Skeletal muscle tissue (tissue), 4 donors: ENCODE measurements around the gene AGAP3. TPM values are rescaled to one million over a fixed set of nuclear protein-coding genes. Genes with fewer than 3 reads are reported as not detected.

Experiments used
- H3K27ac ChIP-seq: one replicate; pipeline ENCODE4 v1.7.0; 2013; ENCODE audit warnings: mild to moderate bottlenecking, low read depth, low read length, inconsistent platforms
- H3K27me3 ChIP-seq, 3 donors: one replicate each; pipeline ENCODE4 v1.7.0; 2013; ENCODE audit warnings: low read length in 3 of 3; ENCODE audit not compliant: control insufficient read depth in 3 of 3, insufficient read depth in 3 of 3
- H3K36me3 ChIP-seq, 3 donors: one replicate each; pipeline ENCODE4 v1.7.0; 2013; ENCODE audit warnings: low read length in 3 of 3; ENCODE audit not compliant: control insufficient read depth in 3 of 3, insufficient read depth in 3 of 3
- H3K4me1 ChIP-seq, 3 donors: one replicate each; pipeline ENCODE4 v1.7.0; 2013; ENCODE audit warnings: low read length in 3 of 3, mild to moderate bottlenecking in 3 of 3; ENCODE audit not compliant: control insufficient read depth in 3 of 3, insufficient read depth in 3 of 3
- H3K4me3 ChIP-seq, 3 donors: one replicate each; pipeline ENCODE4 v1.7.0; 2013; ENCODE audit warnings: low read length in 3 of 3
- H3K9ac ChIP-seq, 3 donors: one replicate each; pipeline ENCODE4 v1.7.0; 2013; ENCODE audit warnings: low read length in 3 of 3, mild to moderate bottlenecking in 3 of 3, moderate library complexity in 2 of 3, low read depth in 1 of 3
- H3K9me3 ChIP-seq, 3 donors: one replicate each; pipeline ENCODE4 v1.7.0; 2013; ENCODE audit warnings: low read length in 3 of 3; ENCODE audit not compliant: control insufficient read depth in 3 of 3
- total RNA-seq: library from RNA; depleted of rRNA; stranded (reverse); fragments of >200 nt; gene quantifications from one replicate; pipeline ENCODE4 v1.2.3, GENCODE V29; 2014
- donor health status: Osteomylitis.

The AGAP3 gene
- total RNA-seq, 1 donor from 2014 or later, result 28.7 TPM

GRCh38 chr7:151115836-151116418, 29.7 kb downstream of the AGAP3 start:
- Histone ChIP-seq H3K27me3 (no peaks in the 10 kb centered on the region), H3K36me3 (peaks cover 27 to 34% (median 30%) of the 10 kb centered on the region in 3 donors), H3K9ac (no peak overlapping the region), H3K4me3 (no peak overlapping the region), H3K9me3 (no peaks in the 10 kb centered on the region), H3K27ac (no peak overlapping the region), H3K4me1 (peaks cover under 1 to 4% (median under 1%) of the 10 kb centered on the region in 3 donors)

DNA sequence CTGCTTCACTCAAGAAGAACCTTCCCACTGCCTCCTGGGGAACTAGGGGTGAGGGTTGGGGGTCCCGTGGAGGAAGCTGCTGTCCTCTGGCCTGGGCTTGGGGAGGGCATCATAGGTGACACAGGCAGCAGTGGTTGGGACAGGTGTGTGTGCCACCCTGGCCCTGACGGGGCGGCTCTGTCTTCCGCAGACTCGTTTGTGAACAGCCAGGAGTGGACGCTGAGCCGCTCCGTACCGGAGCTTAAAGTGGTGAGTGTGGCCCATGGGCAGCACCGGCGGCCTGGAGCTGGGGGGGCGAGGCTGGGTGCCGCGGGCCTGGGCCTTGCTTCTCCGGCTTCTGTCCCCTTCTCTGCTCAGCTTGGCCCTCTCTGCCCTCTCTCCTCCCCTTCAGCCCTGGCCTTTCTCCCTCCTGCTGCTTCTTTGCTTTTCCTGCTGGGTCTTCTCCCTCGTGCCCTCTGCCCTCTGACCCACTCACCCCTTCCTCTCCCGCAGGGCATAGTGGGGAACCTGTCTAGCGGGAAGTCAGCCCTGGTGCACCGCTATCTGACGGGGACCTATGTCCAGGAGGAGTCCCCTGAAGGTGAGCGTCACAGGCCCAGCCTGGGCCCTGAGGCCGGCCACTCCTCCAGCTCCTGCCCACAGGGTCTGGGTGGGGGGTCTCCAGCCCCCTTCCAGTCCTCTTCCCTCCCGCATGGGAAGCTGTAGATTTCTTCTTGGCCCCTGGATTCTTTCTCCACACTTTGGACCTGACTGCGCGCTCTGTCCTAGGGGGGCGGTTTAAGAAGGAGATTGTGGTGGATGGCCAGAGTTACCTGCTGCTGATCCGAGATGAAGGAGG, 30.5 kb downstream of the AGAP3 start:
- no peak overlapping the region for H3K27ac ChIP-seq
- no peaks in the 10 kb centered on the region for H3K9me3 ChIP-seq
- no peak overlapping the region for H3K4me3 ChIP-seq
- H3K9ac ChIP-seq, result no peak overlapping the region
- peaks cover 30 to 42% (median 35%) of the 10 kb centered on the region in 3 donors for H3K36me3 ChIP-seq
- no peaks in the 10 kb centered on the region for H3K27me3 ChIP-seq
- H3K4me1 ChIP-seq, result no peaks in the 10 kb centered on the region

DNA sequence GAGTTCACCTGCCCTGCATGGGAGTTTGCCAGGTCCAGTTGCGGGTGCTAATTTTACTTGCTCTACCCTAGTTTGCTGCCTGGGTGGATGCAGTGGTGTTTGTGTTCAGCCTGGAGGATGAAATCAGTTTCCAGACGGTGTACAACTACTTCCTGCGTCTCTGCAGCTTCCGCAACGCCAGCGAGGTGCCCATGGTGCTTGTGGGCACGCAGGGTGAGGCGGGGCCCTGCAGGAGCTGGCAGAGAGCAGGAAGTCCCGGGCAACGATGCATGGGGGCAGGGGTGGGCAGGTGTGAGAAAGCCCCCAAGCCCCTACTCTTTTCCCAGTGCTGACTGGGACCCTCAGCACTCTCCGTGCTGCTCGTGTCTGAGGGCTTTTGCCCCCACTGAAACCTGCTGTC, 31.3 kb downstream of the AGAP3 start:
- Histone ChIP-seq H3K9me3 (no peaks in the 10 kb centered on the region), H3K4me3 (no peak overlapping the region), H3K36me3 (peaks cover 30 to 43% (median 35%) of the 10 kb centered on the region in 3 donors), H3K4me1 (no peaks in the 10 kb centered on the region), H3K27ac (no peak overlapping the region), H3K9ac (no peak overlapping the region), H3K27me3 (no peaks in the 10 kb centered on the region)

- H3K4me1 ChIP-seq, result no peaks in the 10 kb centered on the region
- no peaks in the 10 kb centered on the region for H3K27me3 ChIP-seq
- H3K4me3 ChIP-seq, result no peak overlapping the region
- no peak overlapping the region for H3K9ac ChIP-seq
- peaks cover 33 to 43% (median 35%) of the 10 kb centered on the region in 3 donors for H3K36me3 ChIP-seq
- no peaks in the 10 kb centered on the region for H3K9me3 ChIP-seq
- H3K27ac ChIP-seq, result no peak overlapping the region
These were observed 32.1 kb downstream of the AGAP3 start for GRCh38 chr7:151118108-151119054.

GRCh38 chr7:151119055-151119415, 32.8 kb downstream of the AGAP3 start:
- H3K27ac ChIP-seq, result no peak overlapping the region
- peaks cover 33 to 43% (median 35%) of the 10 kb centered on the region in 3 donors for H3K36me3 ChIP-seq
- H3K9ac ChIP-seq, result no peak overlapping the region
- no peaks in the 10 kb centered on the region for H3K27me3 ChIP-seq
- peaks cover under 1 to 2% (median under 1%) of the 10 kb centered on the region in 3 donors for H3K4me1 ChIP-seq
- no peaks in the 10 kb centered on the region for H3K9me3 ChIP-seq
- no peak overlapping the region for H3K4me3 ChIP-seq

DNA sequence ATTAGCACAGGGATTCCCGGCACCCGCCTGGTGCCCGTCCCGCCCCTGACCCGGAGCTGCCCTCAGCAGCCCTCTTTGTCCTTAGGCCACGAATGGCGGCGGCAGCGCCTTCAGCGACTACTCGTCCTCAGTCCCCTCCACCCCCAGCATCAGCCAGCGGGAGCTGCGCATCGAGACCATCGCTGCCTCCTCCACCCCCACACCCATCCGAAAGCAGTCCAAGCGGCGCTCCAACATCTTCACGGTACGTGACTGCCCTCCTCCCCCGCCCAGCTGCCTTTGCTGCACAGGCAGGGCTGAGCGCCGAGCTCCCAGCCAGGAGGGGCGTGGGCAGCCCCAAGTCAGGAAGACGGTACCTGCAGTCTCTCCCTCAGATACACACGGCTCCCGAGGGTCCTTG, 33.6 kb downstream of the AGAP3 start:
- Histone ChIP-seq H3K4me1 (peaks cover 3 to 10% (median 6%) of the 10 kb centered on the region in 3 donors), H3K27me3 (no peaks in the 10 kb centered on the region), H3K9me3 (no peaks in the 10 kb centered on the region), H3K27ac (no peak overlapping the region), H3K4me3 (no peak overlapping the region), H3K36me3 (peaks cover 35 to 44% (median 39%) of the 10 kb centered on the region in 3 donors), H3K9ac (no peak overlapping the region)

DNA sequence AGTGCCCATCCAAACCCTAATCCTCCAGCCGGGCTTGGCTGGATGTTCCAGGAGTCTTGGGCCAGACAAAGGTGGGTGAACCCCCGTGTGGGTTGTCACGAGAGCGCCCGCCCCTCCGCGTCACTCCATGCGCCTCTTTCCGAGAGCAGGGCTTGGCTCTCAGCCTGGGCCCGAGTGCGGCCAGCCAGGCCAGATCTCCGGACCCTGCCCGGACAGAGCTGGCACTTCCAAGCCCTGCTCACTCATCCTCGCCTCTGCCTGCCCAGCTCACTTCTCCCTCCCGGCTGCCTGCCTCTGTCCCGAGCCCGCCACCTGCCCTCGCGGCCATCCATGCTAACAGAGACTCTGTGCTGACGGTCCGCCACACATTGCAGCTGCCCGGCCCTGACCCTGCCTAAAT, 34.6 kb downstream of the AGAP3 start:
- peaks cover 10 to 18% (median 15%) of the 10 kb centered on the region in 3 donors for H3K4me1 ChIP-seq
- H3K36me3 ChIP-seq, result peaks cover 35 to 46% (median 39%) of the 10 kb centered on the region in 3 donors
- no peak overlapping the region for H3K9ac ChIP-seq
- H3K27ac ChIP-seq, result no peak overlapping the region
- H3K9me3 ChIP-seq, result no peaks in the 10 kb centered on the region
- no peak overlapping the region for H3K4me3 ChIP-seq
- H3K27me3 ChIP-seq, result no peaks in the 10 kb centered on the region

DNA sequence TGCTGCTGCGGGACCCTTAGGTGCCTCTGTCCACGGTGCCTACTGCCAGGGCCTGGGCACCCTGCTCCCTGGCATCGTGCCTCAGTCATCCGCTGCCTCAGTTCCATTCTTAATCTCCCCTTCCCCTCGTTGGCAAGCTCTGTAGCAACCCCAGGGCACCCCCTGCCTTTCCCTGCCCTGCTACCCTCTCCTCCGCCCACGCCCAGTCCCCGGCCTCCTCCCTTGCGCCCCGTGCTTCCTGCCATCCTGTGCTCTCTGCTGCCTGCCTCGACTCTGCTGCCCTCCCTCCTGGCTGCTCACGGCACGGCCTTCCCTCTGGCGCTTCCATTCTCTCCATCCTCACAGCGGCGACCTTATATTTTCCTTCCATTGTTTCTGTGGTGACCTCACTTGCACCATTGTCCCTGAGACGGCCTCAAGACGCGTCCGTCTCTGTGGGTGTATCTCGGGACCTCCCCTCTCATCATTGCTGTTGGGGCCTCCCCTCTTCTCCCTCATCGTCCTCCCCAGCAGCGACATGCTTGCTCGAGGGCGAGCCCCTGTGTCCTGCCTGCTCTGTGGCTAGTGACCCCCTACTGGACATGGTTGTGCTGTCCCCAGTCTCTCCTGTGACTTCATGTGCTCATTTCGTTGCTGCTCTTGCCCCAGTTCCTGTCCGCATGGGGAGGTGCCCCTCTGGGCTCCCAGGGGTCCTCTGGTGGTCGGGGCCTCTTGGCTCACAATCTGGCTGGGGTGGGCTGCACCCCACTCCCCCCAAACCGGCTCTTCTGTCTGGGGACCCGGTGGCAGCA, 35.3 kb downstream of the AGAP3 start:
- Histone ChIP-seq H3K36me3 (peaks cover 35 to 46% (median 39%) of the 10 kb centered on the region in 3 donors), H3K27ac (no peak overlapping the region), H3K4me1 (peaks cover 10 to 21% (median 19%) of the 10 kb centered on the region in 3 donors), H3K27me3 (no peaks in the 10 kb centered on the region), H3K4me3 (no peak overlapping the region), H3K9ac (no peak overlapping the region), H3K9me3 (no peaks in the 10 kb centered on the region)

- no peak overlapping the region for H3K9ac ChIP-seq
- H3K4me1 ChIP-seq, result peaks cover 10 to 23% (median 21%) of the 10 kb centered on the region in 3 donors
- peaks cover 35 to 46% (median 39%) of the 10 kb centered on the region in 3 donors for H3K36me3 ChIP-seq
- H3K4me3 ChIP-seq, result no peak overlapping the region
- H3K9me3 ChIP-seq, result no peaks in the 10 kb centered on the region
- H3K27ac ChIP-seq, result no peak overlapping the region
- no peaks in the 10 kb centered on the region for H3K27me3 ChIP-seq
These were observed 36.0 kb downstream of the AGAP3 start for GRCh38 chr7:151122276-151122675.
